H9 (cell line): ENCODE measurements around the gene POLR3H. TPM values are rescaled to one million over a fixed set of nuclear protein-coding genes. Genes with fewer than 3 reads are reported as not detected.

ENCODE experiments used
- DNase-seq: peaks from one replicate; pipeline ENCODE4 v3.0.0-alpha.2; 2017
- H2AFZ ChIP-seq: one replicate; pipeline ENCODE4 v1.6.1; 2013; ENCODE audit warnings: mild to moderate bottlenecking, low read length, control low read depth, moderate library complexity
- H2AK5ac ChIP-seq: 2 replicates; pipeline ENCODE4 v1.6.1; 2013; ENCODE audit warnings: low read length, control low read depth, mixed read lengths; ENCODE audit not compliant: insufficient read length
- H2BK120ac ChIP-seq: one replicate; pipeline ENCODE4 v1.6.1; 2013; ENCODE audit warnings: low read depth, mild to moderate bottlenecking, low read length, control low read depth, inconsistent platforms; ENCODE audit not compliant: poor library complexity, severe bottlenecking
- H2BK12ac ChIP-seq: 2 replicates; pipeline ENCODE4 v1.6.1; 2013; ENCODE audit warnings: low read length, control low read depth, mixed read lengths, low read depth; ENCODE audit not compliant: insufficient read length
- H2BK15ac ChIP-seq: 2 replicates; pipeline ENCODE4 v1.6.1; 2013; ENCODE audit warnings: low read depth, low read length, control low read depth
- H2BK20ac ChIP-seq: one replicate; pipeline ENCODE4 v1.6.1; 2013; ENCODE audit warnings: low read depth, mild to moderate bottlenecking, low read length, control low read depth, inconsistent platforms; ENCODE audit not compliant: poor library complexity, severe bottlenecking
- H2BK5ac ChIP-seq: 2 replicates; pipeline ENCODE4 v1.6.1; 2013; ENCODE audit warnings: low read length, control low read depth, mixed read lengths; ENCODE audit not compliant: insufficient read length
- H3K14ac ChIP-seq: 2 replicates; pipeline ENCODE4 v1.6.1; 2013; ENCODE audit warnings: low read length, control low read depth; ENCODE audit not compliant: insufficient read depth
- H3K18ac ChIP-seq: 2 replicates; pipeline ENCODE4 v1.6.1; 2013; ENCODE audit warnings: low read depth, mild to moderate bottlenecking, mixed read lengths, low read length, control low read depth; ENCODE audit not compliant: insufficient read length
- H3K23ac ChIP-seq: 2 replicates; pipeline ENCODE4 v1.6.1; 2013; ENCODE audit warnings: low read length, control low read depth, mixed read lengths, low read depth; ENCODE audit not compliant: insufficient read length
- H3K23me2 ChIP-seq: 2 replicates; pipeline ENCODE4 v1.6.1; 2013; ENCODE audit warnings: low read depth, mild to moderate bottlenecking, mixed read lengths, low read length, control low read depth; ENCODE audit not compliant: insufficient read length, poor library complexity, severe bottlenecking
- H3K27ac ChIP-seq: 2 replicates; pipeline ENCODE4 v1.5.1; 2013; ENCODE audit warnings: low read length, control low read depth, mixed read lengths, low read depth; ENCODE audit not compliant: insufficient read length
- H3K27me3 ChIP-seq: 2 replicates; pipeline ENCODE4 v1.6.1; 2013; ENCODE audit warnings: low read length, control low read depth, inconsistent platforms; ENCODE audit not compliant: insufficient read depth
- H3K4ac ChIP-seq: 2 replicates; pipeline ENCODE4 v1.6.1; 2013; ENCODE audit warnings: low read depth, mild to moderate bottlenecking, control low read depth, inconsistent platforms, low read length, moderate library complexity
- H3K4me1 ChIP-seq: 2 replicates; pipeline ENCODE4 v1.6.1; 2013; ENCODE audit warnings: low read length, control low read depth, inconsistent platforms; ENCODE audit not compliant: insufficient read depth
- H3K4me2 ChIP-seq: 2 replicates; pipeline ENCODE4 v1.6.1; 2013; ENCODE audit warnings: low read length, control low read depth, mixed read lengths; ENCODE audit not compliant: insufficient read length, insufficient read depth
- H3K56ac ChIP-seq: 2 replicates; pipeline ENCODE4 v1.6.1; 2013; ENCODE audit warnings: low read depth, mild to moderate bottlenecking, mixed read lengths, low read length, control low read depth; ENCODE audit not compliant: insufficient read length
- H3K79me1 ChIP-seq: 2 replicates; pipeline ENCODE4 v1.6.1; 2013; ENCODE audit warnings: low read depth, mild to moderate bottlenecking, moderate library complexity, low read length, control low read depth, inconsistent platforms; ENCODE audit not compliant: insufficient read depth, poor library complexity, severe bottlenecking
- H3K79me2 ChIP-seq: 2 replicates; pipeline ENCODE4 v1.6.1; 2013; ENCODE audit warnings: low read length, control low read depth, inconsistent platforms; ENCODE audit not compliant: insufficient read depth
- H3K9ac ChIP-seq: 2 replicates; pipeline ENCODE4 v1.6.1; 2013; ENCODE audit warnings: low read length, control low read depth, mixed read lengths; ENCODE audit not compliant: insufficient read length; ENCODE audit errors: extremely low read depth
- H3K9me3 ChIP-seq: one replicate; pipeline ENCODE4 v1.6.1; 2013; ENCODE audit warnings: low read depth, low read length, inconsistent platforms; ENCODE audit not compliant: control insufficient read depth
- H3T11ph ChIP-seq: one replicate; pipeline ENCODE4 v1.6.1; 2013; ENCODE audit warnings: mild to moderate bottlenecking, low read length, control low read depth, inconsistent platforms
- H4K20me1 ChIP-seq: one replicate; pipeline ENCODE4 v1.6.1; 2013; ENCODE audit not compliant: control insufficient read depth, insufficient read length, insufficient read depth
- H4K5ac ChIP-seq: 2 replicates; pipeline ENCODE4 v1.6.1; 2013; ENCODE audit warnings: low read depth, mild to moderate bottlenecking, mixed read lengths, low read length, control low read depth; ENCODE audit not compliant: insufficient read length
- H4K8ac ChIP-seq: replicated peaks from 2 replicates; pipeline ENCODE4 v1.6.1; 2013; ENCODE audit warnings: low read length, control low read depth, mixed read lengths, low read depth; ENCODE audit not compliant: insufficient read length
- H4K91ac ChIP-seq: 2 replicates; pipeline ENCODE4 v1.6.1; 2013; ENCODE audit warnings: low read depth, mild to moderate bottlenecking, moderate library complexity, mixed read lengths, low read length, control low read depth; ENCODE audit not compliant: insufficient read length
- H3K27ac Mint-ChIP-seq, 3 experiments: 2 replicates in 2 of 3; 3 replicates in 1 of 3; pipeline ENCODE4 v1.8.0; 2020 to 2021; ENCODE audit warnings: mixed read lengths in 3 of 3, mild to moderate bottlenecking in 1 of 3, moderate library complexity in 1 of 3
- H3K27me3 Mint-ChIP-seq: 2 replicates; pipeline ENCODE4 v1.8.0; 2021; ENCODE audit warnings: low read depth, mild to moderate bottlenecking, moderate library complexity, mixed read lengths
- H3K36me3 Mint-ChIP-seq, 3 experiments: 2 replicates in 2 of 3; 3 replicates in 1 of 3; pipeline ENCODE4 v1.8.0; 2020 to 2021; ENCODE audit warnings: low read depth in 3 of 3, mixed read lengths in 3 of 3; ENCODE audit not compliant: insufficient read depth in 1 of 3
- H3K4me1 Mint-ChIP-seq, 2 experiments: 2 replicates each; pipeline ENCODE4 v1.8.0; 2020; ENCODE audit warnings: mixed read lengths in 2 of 2
- H3K4me3 Mint-ChIP-seq, 2 experiments: 2 replicates in 1 of 2; 3 replicates in 1 of 2; pipeline ENCODE4 v1.8.0; 2020 to 2021; ENCODE audit warnings: mild to moderate bottlenecking in 2 of 2, mixed read lengths in 2 of 2, moderate library complexity in 1 of 2
- H3K9me3 Mint-ChIP-seq, 2 experiments: 2 replicates in 1 of 2; 3 replicates in 1 of 2; pipeline ENCODE4 v1.8.0; 2020; ENCODE audit warnings: mild to moderate bottlenecking in 2 of 2, mixed read lengths in 2 of 2, moderate library complexity in 1 of 2
- WGBS: extraction: QIAGEN DNeasy Blood & Tissue Kit; methylation state at CpG from one replicate; pipeline ENCODE4 v1.1.7; 2013; ENCODE audit warnings: missing lambda C conversion rate, low lambda C conversion rate, mixed read lengths; ENCODE audit not compliant: insufficient read length; ENCODE audit errors: extremely low coverage; 5-methylcytosine and 5-hydroxymethylcytosine counted together
- total RNA-seq: library from RNA; stranded (reverse); gene quantifications from 2 replicates; pipeline ENCODE4 v1.2.1, GENCODE V29; 2021
- TF ChIP-seq, protein P1 (sequence below): fragments of 200-600 bp; sonication (generic); conservative IDR thresholded peaks from 3 replicates; pipeline ENCODE4 v1.8.0; 2021; ENCODE audit warnings: antibody characterized with exemption, mild to moderate bottlenecking

Gene POLR3H
- total RNA-seq, 1 experiment from 2014 or later: 68.2 TPM

DNA sequence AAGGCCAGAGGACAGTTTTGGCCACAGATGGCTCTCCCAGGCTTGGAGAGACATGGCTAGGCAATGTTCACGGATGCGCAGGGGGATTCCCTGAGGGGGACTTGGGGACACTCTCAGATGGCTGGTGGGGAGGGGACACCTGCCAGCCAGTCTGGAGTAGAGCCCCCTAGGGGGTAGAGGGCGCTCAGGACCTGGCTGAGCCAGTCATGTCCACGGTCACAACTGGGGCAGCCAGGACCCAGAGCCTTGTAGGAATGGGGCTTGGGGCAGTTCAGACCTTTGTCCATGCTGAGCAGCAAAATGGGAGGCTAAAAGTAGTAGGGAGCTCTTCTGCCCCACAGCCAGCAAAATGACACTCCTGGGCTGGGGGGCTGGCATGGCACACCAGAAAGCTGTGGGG is 18.2 kb upstream of the POLR3H start:
- Histone ChIP-seq H3K4ac (no peak overlapping the region), H4K5ac (no peak overlapping the region), H3K79me2 (no peaks in the 10 kb centered on the region), H3K4me1 (peaks cover 3% of the 10 kb centered on the region; the same call in 1 of the 2 replicates), H3K9me3 (no peaks in the 10 kb centered on the region), H3K9ac (no peak overlapping the region), H4K8ac (no peak overlapping the region), H2BK5ac (no peak overlapping the region), H3K27ac (no peak overlapping the region), H2AK5ac (no peak overlapping the region), H3K4me2 (no peak overlapping the region), H2BK15ac (no peak overlapping the region), H3T11ph (no peak overlapping the region), H3K27me3 (no peaks in the 10 kb centered on the region), H3K18ac (no peak overlapping the region), H3K23ac (no peak overlapping the region), H3K14ac (no peak overlapping the region), H4K20me1 (no peaks in the 10 kb centered on the region), H3K23me2 (no peaks in the 10 kb centered on the region), H2BK20ac (no peak overlapping the region), H3K79me1 (no peaks in the 10 kb centered on the region), H4K91ac (no peak overlapping the region), H2BK12ac (no peak overlapping the region), H2BK120ac (no peak overlapping the region), H3K56ac (no peak overlapping the region), H2AFZ (no peak overlapping the region)
- H3K9me3 Mint-ChIP-seq: no peaks in the 10 kb centered on the region
- H3K36me3 Mint-ChIP-seq: no peaks in the 10 kb centered on the region; a peak in 1 of 7 replicates
- H3K27ac Mint-ChIP-seq: peak overlapping the region in 1 of 3 experiments; percentile 23; a peak in 1 of 7 replicates
- no CpG with 5 or more reads among the region's 4 CpGs for WGBS
- peaks cover 42 to 46% of the 10 kb centered on the region in 2 experiments for H3K4me1 Mint-ChIP-seq
- TF ChIP-seq, protein P1, sequence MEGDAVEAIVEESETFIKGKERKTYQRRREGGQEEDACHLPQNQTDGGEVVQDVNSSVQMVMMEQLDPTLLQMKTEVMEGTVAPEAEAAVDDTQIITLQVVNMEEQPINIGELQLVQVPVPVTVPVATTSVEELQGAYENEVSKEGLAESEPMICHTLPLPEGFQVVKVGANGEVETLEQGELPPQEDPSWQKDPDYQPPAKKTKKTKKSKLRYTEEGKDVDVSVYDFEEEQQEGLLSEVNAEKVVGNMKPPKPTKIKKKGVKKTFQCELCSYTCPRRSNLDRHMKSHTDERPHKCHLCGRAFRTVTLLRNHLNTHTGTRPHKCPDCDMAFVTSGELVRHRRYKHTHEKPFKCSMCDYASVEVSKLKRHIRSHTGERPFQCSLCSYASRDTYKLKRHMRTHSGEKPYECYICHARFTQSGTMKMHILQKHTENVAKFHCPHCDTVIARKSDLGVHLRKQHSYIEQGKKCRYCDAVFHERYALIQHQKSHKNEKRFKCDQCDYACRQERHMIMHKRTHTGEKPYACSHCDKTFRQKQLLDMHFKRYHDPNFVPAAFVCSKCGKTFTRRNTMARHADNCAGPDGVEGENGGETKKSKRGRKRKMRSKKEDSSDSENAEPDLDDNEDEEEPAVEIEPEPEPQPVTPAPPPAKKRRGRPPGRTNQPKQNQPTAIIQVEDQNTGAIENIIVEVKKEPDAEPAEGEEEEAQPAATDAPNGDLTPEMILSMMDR: no peak
- peaks cover 7% of the 10 kb centered on the region; the same call in 1 of the 2 replicates for H3K27me3 Mint-ChIP-seq
- H3K4me3 Mint-ChIP-seq: no peak overlapping the region; a peak in 1 of 5 replicates
- DNase-seq: no peak
